Neuronal stem cell (in vitro differentiated cells): ENCODE results near the gene GSTCD.

ENCODE experiments used
- DNase-seq: peaks from one replicate; pipeline ENCODE4 v3.0.0-alpha.2; 2013; ENCODE audit warnings: low spot score
- H2AFZ ChIP-seq: one replicate; pipeline ENCODE4 v1.6.1; 2013; ENCODE audit warnings: mild to moderate bottlenecking, low read length, inconsistent platforms
- H2AK5ac ChIP-seq: 2 replicates; pipeline ENCODE4 v1.6.1; 2013; ENCODE audit warnings: low read depth, mild to moderate bottlenecking, inconsistent platforms, low read length, moderate library complexity, mixed read lengths
- H2BK120ac ChIP-seq: 2 replicates; pipeline ENCODE4 v1.6.1; 2013; ENCODE audit warnings: low read depth, mild to moderate bottlenecking, inconsistent platforms, low read length, moderate library complexity, mixed read lengths
- H2BK12ac ChIP-seq: one replicate; pipeline ENCODE4 v1.6.1; 2013; ENCODE audit warnings: low read length, inconsistent platforms
- H2BK15ac ChIP-seq: 2 replicates; pipeline ENCODE4 v1.6.1; 2013; ENCODE audit warnings: mild to moderate bottlenecking, low read length, inconsistent platforms, mixed read lengths
- H2BK5ac ChIP-seq: one replicate; pipeline ENCODE4 v1.6.1; 2013; ENCODE audit warnings: inconsistent platforms, mild to moderate bottlenecking, low read length, moderate library complexity
- H3K14ac ChIP-seq: one replicate; pipeline ENCODE4 v1.6.1; 2013; ENCODE audit warnings: low read length, inconsistent platforms
- H3K18ac ChIP-seq: 2 replicates; pipeline ENCODE4 v1.6.1; 2013; ENCODE audit warnings: low read length, inconsistent platforms
- H3K23ac ChIP-seq: 2 replicates; pipeline ENCODE4 v1.6.1; 2013; ENCODE audit warnings: low read depth, mild to moderate bottlenecking, mixed read lengths, low read length, inconsistent platforms; ENCODE audit not compliant: poor library complexity
- H3K27ac ChIP-seq: replicated peaks from 3 replicates; pipeline ENCODE4 v1.5.1; 2013; ENCODE audit warnings: low read length, inconsistent platforms
- H3K27me3 ChIP-seq, 3 experiments: 2 replicates each; pipeline ENCODE4 v1.6.1; 2013; ENCODE audit warnings: low read length in 3 of 3, mild to moderate bottlenecking in 2 of 3, inconsistent platforms in 1 of 3, low read depth in 1 of 3, mixed read lengths in 1 of 3, moderate library complexity in 1 of 3; ENCODE audit not compliant: control insufficient read depth in 3 of 3, insufficient read depth in 3 of 3
- H3K36me3 ChIP-seq, 2 donors: replicated peaks in 1 of 2; 2 replicates each; pipeline ENCODE4 v1.6.1; 2013; ENCODE audit warnings: low read length in 2 of 2; ENCODE audit not compliant: control insufficient read depth in 2 of 2, insufficient read depth in 2 of 2
- H3K4ac ChIP-seq: 2 replicates; pipeline ENCODE4 v1.6.1; 2013; ENCODE audit warnings: inconsistent platforms, mild to moderate bottlenecking, low read length, moderate library complexity
- H3K4me1 ChIP-seq, 2 donors: 1 replicate in 1 of 2; 2 replicates in 1 of 2; pipeline ENCODE4 v1.6.1; 2013; ENCODE audit warnings: low read length in 2 of 2, low read depth in 1 of 2; ENCODE audit not compliant: control insufficient read depth in 2 of 2, insufficient read depth in 1 of 2
- H3K4me2 ChIP-seq: one replicate; pipeline ENCODE4 v1.6.1; 2013; ENCODE audit warnings: mild to moderate bottlenecking, low read length, inconsistent platforms; ENCODE audit not compliant: insufficient read depth, poor library complexity, severe bottlenecking
- H3K4me3 ChIP-seq, 2 donors: 2 replicates each; pipeline ENCODE4 v1.5.1; 2013; ENCODE audit warnings: low read length in 2 of 2, mild to moderate bottlenecking in 2 of 2, inconsistent platforms in 1 of 2, moderate library complexity in 1 of 2
- H3K79me1 ChIP-seq: one replicate; pipeline ENCODE4 v1.6.1; 2013; ENCODE audit warnings: low read depth, mild to moderate bottlenecking, inconsistent platforms, low read length, moderate library complexity
- H3K9ac ChIP-seq: one replicate; pipeline ENCODE4 v1.6.1; 2013; ENCODE audit warnings: mild to moderate bottlenecking, low read depth, low read length, inconsistent platforms; ENCODE audit not compliant: poor library complexity
- H3K9me3 ChIP-seq, 2 donors: replicated peaks in 1 of 2; 2 replicates each; pipeline versions ENCODE3 to v1.6.1; 2013; ENCODE audit warnings: low read length in 2 of 2, mild to moderate bottlenecking in 2 of 2, inconsistent platforms in 1 of 2, low read depth in 1 of 2, mixed read lengths in 1 of 2, moderate library complexity in 1 of 2; ENCODE audit not compliant: control insufficient read depth in 2 of 2, insufficient read depth in 1 of 2
- H4K8ac ChIP-seq: one replicate; pipeline ENCODE4 v1.6.1; 2013; ENCODE audit warnings: low read depth, mild to moderate bottlenecking, inconsistent platforms, low read length, moderate library complexity
- H4K91ac ChIP-seq: one replicate; pipeline ENCODE4 v1.6.1; 2013; ENCODE audit warnings: low read length, low read depth, mild to moderate bottlenecking, inconsistent platforms; ENCODE audit not compliant: poor library complexity
- WGBS, 2 donors: extraction: QIAGEN DNeasy Blood & Tissue Kit; methylation state at CpG; one replicate each; pipeline ENCODE4 v1.1.7; 2013; ENCODE audit warnings: missing lambda C conversion rate in 2 of 2, mixed read lengths in 1 of 2; ENCODE audit not compliant: insufficient read length in 2 of 2, insufficient replicate concordance in 1 of 2; ENCODE audit errors: extremely low coverage in 2 of 2; 5-methylcytosine and 5-hydroxymethylcytosine counted together

The GSTCD gene

GRCh38 chr4:105712766-105713165 is 4.2 kb downstream of the GSTCD start:
- Histone ChIP-seq H3K23ac (no peak overlapping the region), H3K36me3 (peaks cover 0 to 4% of the 10 kb centered on the region in 2 donors), H2BK120ac (no peak overlapping the region), H4K91ac (no peak overlapping the region), H3K14ac (no peak overlapping the region), H2AK5ac (no peak overlapping the region), H2BK5ac (no peak overlapping the region), H4K8ac (no peak overlapping the region), H3K4ac (no peak overlapping the region), H3K79me1 (no peaks in the 10 kb centered on the region), H3K9me3 (peaks cover 0 to 6% of the 10 kb centered on the region in 2 donors), H3K4me1 (peaks cover 0 to 3% of the 10 kb centered on the region in 2 donors), H3K4me3 (no peak overlapping the region), H2AFZ (no peak overlapping the region), H3K9ac (no peak overlapping the region), H3K4me2 (no peak overlapping the region), H3K27me3 (no peaks in the 10 kb centered on the region), H2BK12ac (no peak overlapping the region), H2BK15ac (no peak overlapping the region), H3K18ac (no peak overlapping the region), H3K27ac (no peak overlapping the region)
- WGBS, 2 donors, result no CpG with 5 or more reads among the region's 2 CpGs
- no peak for DNase-seq

GRCh38 chr4:105714071-105714521 is 5.5 kb downstream of the GSTCD start:
- H3K14ac ChIP-seq, result no peak overlapping the region
- no peak overlapping the region for H3K4me3 ChIP-seq
- H2BK120ac ChIP-seq, result no peak overlapping the region
- no peak overlapping the region for H4K8ac ChIP-seq
- H3K4me1 ChIP-seq, result peaks cover 0 to 3% of the 10 kb centered on the region in 2 donors
- no peak overlapping the region for H2BK12ac ChIP-seq
- no peak overlapping the region for H2AK5ac ChIP-seq
- no peak overlapping the region for H3K4me2 ChIP-seq
- peaks cover 4 to 16% of the 10 kb centered on the region in 2 donors for H3K36me3 ChIP-seq
- H3K18ac ChIP-seq, result no peak overlapping the region
- H2BK5ac ChIP-seq, result no peak overlapping the region
- H3K9me3 ChIP-seq, result peaks cover 0 to 6% of the 10 kb centered on the region in 2 donors
- no peak overlapping the region for H3K23ac ChIP-seq
- H3K79me1 ChIP-seq, result no peaks in the 10 kb centered on the region
- WGBS, 2 donors, result no CpG with 5 or more reads among the region's 5 CpGs
- no peak overlapping the region for H2AFZ ChIP-seq
- H3K4ac ChIP-seq, result no peak overlapping the region
- H3K27ac ChIP-seq, result no peak overlapping the region
- no peak overlapping the region for H2BK15ac ChIP-seq
- no peak overlapping the region for H3K9ac ChIP-seq
- DNase-seq, result no peak
- H3K27me3 ChIP-seq, result no peaks in the 10 kb centered on the region
- H4K91ac ChIP-seq, result no peak overlapping the region

GRCh38 chr4:105714932-105715331 is 6.3 kb downstream of the GSTCD start:
- Histone ChIP-seq H3K4me2 (no peak overlapping the region), H2BK5ac (no peak overlapping the region), H3K9ac (no peak overlapping the region), H3K79me1 (no peaks in the 10 kb centered on the region), H2BK15ac (no peak overlapping the region), H3K4me1 (peaks cover 0 to under 1% of the 10 kb centered on the region in 2 donors), H2AK5ac (no peak overlapping the region), H2BK120ac (no peak overlapping the region), H2AFZ (no peak overlapping the region), H2BK12ac (no peak overlapping the region), H4K91ac (no peak overlapping the region), H3K36me3 (peaks cover 7 to 24% of the 10 kb centered on the region in 2 donors), H4K8ac (no peak overlapping the region), H3K9me3 (peaks cover 0 to 6% of the 10 kb centered on the region in 2 donors), H3K23ac (no peak overlapping the region), H3K4ac (no peak overlapping the region), H3K14ac (no peak overlapping the region), H3K27me3 (no peaks in the 10 kb centered on the region), H3K27ac (no peak overlapping the region), H3K4me3 (no peak overlapping the region), H3K18ac (no peak overlapping the region)
- no CpG with 5 or more reads among the region's 1 CpG for WGBS, 2 donors
- DNase-seq, result no peak

- Histone ChIP-seq H2BK120ac (no peak overlapping the region), H3K79me1 (no peaks in the 10 kb centered on the region), H3K23ac (no peak overlapping the region), H3K4me3 (no peak overlapping the region), H3K14ac (no peak overlapping the region), H3K4ac (no peak overlapping the region), H3K4me2 (no peak overlapping the region), H4K8ac (no peak overlapping the region), H2AFZ (no peak overlapping the region), H2AK5ac (no peak overlapping the region), H4K91ac (no peak overlapping the region), H3K9ac (no peak overlapping the region), H3K4me1 (no peaks in the 10 kb centered on the region), H3K9me3 (peaks cover 0 to 6% of the 10 kb centered on the region in 2 donors), H3K27me3 (no peaks in the 10 kb centered on the region), H2BK5ac (no peak overlapping the region), H2BK15ac (no peak overlapping the region), H3K27ac (no peak overlapping the region), H3K36me3 (peaks cover 9 to 32% of the 10 kb centered on the region in 2 donors), H2BK12ac (no peak overlapping the region), H3K18ac (no peak overlapping the region)
- 100% methylated on average over 1 of the region's 4 CpGs; no CpG with 5 or more reads in 1 of the 2 donors for WGBS, 2 donors
- DNase-seq, result no peak
These were observed 7.2 kb downstream of the GSTCD start for GRCh38 chr4:105715692-105716278.
